GM18868 (cell line): ENCODE results near the gene SART1.
"Not testable (repeated sequence)": the region's sequence is repeated elsewhere in the genome, so short reads cannot be mapped to it uniquely, and the experiment has no call there.

Source experiments
- ATAC-seq: cut with Tn5 transposase; IDR thresholded peaks from one replicate; pipeline ENCODE4 v1.9.1; 2021; ENCODE audit warnings: mild to moderate bottlenecking, moderate library complexity; ENCODE audit not compliant: unreplicated experiment

Gene SART1

DNA sequence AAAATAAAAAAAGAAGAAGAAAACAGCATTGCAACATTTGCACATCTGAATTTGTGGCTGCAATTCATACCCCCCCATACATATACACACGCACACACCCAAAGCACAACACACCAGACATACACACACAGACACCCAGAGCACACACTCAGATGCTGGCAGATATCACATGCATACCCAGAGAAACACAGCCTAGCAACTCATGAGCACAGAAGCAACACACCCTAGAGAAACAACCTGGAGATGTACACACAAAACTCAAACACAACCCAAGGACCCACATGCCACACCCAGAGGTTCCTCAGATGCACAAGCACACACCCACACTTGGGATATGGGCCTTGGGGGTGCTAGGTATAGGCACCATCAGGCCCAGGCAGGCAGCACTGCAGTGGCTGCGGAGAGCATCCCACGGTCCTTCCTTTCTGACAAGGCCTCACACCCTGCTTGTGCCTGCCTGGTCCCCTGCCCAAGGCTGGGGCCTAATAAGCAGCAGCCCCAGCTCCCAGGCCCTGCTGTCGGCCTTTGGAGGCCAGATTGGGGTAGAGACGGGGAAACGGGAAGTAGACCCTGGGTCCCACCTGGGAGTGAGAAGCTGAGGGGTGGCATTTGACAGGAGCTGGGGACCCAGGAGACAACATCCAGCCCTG is 53.4 kb downstream of the SART1 start:
- ATAC-seq: no peak

GRCh38 chr11:66015454-66015881 is 53.9 kb downstream of the SART1 start:
- ATAC-seq: no peak

- no peak for ATAC-seq
Measured at GRCh38 chr11:66015936-66016792, 54.6 kb downstream of the SART1 start.

- ATAC-seq: no peak
Measured at GRCh38 chr11:66016793-66017177, 55.3 kb downstream of the SART1 start.

DNA sequence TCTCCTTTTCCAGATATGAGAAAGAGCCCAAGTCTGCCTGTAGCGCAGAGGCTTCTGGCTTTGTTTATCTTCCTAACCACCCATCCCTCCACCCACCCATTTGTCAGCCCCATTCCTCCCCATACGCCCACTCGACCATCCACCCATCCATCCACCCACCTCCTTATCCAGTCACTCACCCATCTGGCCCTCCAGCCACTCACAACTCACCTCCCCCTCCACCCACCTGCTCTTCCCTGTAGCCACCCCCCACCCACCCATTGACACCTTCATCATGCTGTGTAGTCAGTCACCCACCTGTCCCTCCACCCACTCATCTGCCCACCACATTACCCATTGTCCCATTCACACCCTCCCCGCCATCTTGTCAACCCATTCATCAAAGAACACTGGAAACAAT is 55.8 kb downstream of the SART1 start:
- no peak for ATAC-seq

- ATAC-seq: no peak
Measured at GRCh38 chr11:66020212-66020611, 58.7 kb downstream of the SART1 start.

- ATAC-seq: no peak
Measured at GRCh38 chr11:66020618-66021357, 59.3 kb downstream of the SART1 start.

DNA sequence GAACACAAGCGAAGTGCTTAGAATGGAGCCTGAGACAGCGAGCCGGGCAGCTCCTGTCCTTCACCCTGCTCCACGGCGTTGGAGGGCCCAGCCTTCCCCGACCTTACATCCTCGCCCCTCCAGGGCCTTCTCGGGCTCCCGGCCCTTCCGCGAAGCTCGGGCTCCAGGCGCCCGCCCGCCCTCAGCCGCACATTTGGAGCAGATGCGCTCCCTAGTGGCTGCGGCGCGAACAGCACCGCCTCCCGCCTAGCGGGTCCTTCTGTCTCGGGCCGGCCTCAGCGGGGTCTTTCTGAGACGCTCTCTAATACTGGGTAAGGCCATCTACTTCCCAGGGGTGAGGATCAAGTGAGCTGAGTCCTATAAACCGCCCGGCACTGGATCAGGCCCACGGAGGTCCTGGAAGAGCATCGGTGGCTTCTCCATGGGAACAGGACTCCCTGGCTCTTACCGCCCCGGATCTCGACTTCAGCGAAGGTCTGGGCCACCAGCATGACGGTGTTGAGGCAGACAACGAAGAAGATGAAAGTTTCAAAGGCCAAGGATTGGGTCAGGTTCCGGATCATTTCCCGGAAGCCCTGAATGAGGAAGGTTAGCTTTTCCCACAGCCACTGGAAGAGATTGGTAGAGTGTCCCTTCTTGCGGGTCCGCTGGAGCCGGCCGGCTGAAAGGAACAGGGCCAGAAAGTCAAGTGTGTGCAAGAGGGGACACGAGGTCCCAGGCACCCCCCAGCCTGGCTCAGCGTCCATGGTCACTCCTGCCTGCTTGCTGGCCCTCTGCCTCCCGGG is 61.1 kb downstream of the SART1 start:
- ATAC-seq: no peak

GRCh38 chr11:66023186-66023440 is 61.6 kb downstream of the SART1 start:
- ATAC-seq: not testable (repeated sequence)

GRCh38 chr11:66026017-66026529 is 64.5 kb downstream of the SART1 start, which contains the start of gene CATSPER1:
CATSPER1 (minus strand) TSS chr11:66026479; CDS start chr11:66026379, 100 bp downstream.
- ATAC-seq: no peak
